Urothelium cell line (cell line): Measurements from ENCODE around the gene GEMIN2.
A peak's percentile ranks its signal among the peaks of the same experiment; 100 is the strongest.
"Not testable (repeated sequence)": the region's sequence is repeated elsewhere in the genome, so short reads cannot be mapped to it uniquely, and the experiment has no call there.

Experiments used
- DNase-seq: peaks from one replicate; pipeline ENCODE4 v3.0.0; 2011; ENCODE audit warnings: low spot score, mixed read lengths
- FAIRE-seq: peaks from 2 replicates; lab custom pipeline; 2011; peaks lifted over from hg19 to GRCh38; lab: Jason Lieb, UNC

Gene GEMIN2

DNA sequence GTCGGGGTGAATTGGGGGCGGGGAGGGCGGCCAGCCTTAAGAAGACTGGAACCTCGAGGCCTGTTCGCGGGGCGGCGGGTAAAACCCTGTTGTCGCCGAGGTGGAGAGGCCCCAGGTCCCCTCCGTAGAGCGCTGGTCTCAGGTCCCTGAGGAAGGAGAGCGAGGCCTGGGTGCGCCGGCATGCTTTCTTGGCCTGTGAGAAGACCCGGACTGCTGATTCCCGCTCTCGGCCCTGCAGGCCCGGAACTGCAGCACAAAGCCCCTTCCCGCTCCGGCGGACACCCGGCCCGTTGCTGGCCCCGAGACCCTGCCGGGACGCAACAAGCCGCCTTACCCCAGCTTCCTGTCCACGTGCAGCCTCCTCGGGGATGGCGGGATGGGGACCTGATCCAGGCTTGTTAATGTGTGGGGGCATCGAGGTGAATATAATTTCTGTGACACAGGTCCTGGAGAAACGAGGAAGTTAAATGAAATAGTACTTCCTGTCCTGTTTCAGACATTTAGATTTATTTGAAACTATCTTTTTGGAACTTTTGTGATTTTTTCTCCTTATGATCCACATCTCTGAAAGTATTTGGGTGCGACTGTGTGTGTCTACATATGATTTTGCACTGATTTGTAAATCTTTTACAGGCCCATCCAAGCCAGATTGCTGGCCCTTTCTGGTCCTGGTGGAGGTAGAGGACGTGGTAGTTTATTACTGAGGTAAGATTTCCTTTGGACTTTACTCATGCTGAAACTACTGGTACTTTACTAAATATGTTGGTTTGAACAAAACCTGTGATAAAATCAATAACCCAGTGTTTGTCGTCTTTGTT is 61.5 kb downstream of the GEMIN2 start:
- FAIRE-seq: no peak
- DNase-seq: peak; percentile 25

DNA sequence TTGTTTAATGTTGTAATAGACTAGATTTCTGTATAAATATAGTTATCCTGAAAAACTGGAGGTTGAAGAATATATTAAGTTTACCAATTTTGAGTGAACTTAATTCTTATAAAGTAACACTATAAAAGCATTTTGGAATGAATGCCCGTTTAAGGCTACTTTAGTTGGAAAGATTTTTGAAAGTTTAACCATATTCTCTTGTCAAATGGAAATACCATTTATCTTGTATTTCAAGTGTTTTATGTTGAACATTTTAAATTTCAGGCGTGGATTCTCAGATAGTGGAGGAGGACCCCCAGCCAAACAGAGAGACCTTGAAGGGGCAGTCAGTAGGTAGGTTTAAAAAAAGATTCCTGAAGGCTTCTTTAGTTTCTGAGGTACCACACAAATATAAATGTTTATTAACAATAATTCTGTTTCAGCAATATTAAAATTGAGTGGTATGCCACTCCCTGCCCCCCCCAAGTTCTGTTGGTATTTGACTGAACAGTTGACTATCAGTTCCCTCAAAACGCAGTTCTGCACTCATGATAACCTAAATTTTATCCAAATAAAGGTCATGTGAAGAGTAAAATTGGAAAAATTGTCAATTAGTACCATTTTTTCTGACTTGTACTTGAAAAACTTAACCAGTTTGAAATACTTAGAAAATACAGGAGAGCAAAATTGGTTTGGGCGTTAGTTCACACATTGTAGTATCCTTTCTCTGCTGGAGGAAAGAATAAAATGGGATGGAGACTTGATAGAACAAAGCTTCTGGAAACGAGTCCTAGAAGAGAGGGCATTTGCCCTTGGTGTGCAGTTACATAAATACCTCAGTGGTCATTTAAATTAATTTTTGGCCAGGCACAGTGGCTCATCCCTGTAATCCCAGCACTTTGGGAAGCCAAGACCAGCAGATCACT is 62.4 kb downstream of the GEMIN2 start:
- DNase-seq (no peak), FAIRE-seq (no peak)

DNA sequence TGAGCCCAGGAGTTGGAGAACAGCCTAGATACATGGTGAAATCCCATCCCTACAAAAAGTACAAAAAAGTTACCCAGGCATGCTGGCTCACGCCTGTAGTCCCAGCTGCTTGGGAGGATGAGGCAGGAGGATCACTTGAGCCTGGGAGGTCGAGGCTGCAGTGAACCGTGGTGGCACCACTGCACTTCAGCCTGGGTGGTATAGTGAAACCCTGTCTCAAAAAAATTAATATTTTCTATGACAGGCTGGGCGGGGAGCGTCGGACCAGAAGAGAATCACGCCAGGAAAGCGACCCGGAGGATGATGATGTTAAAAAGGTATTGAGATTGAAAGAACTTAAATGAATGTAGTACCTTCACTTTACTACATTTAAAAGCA is 63.0 kb downstream of the GEMIN2 start:
- no peak for DNase-seq
- no peak for FAIRE-seq

DNA sequence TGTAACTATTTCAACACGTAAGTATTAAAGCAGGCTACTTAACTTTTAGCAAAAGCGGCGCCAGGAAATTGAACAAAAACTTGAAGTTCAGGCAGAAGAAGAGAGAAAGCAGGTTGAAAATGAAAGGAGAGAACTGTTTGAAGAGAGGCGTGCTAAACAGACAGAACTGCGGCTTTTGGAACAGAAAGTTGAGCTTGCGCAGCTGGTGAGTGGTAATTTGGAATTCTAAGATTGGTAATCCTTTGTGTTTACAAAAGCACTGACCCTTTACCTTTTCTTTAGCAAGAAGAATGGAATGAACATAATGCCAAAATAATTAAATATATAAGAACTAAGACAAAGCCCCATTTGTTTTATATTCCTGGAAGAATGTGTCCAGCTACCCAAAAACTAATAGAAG is 64.9 kb downstream of the GEMIN2 start:
- FAIRE-seq (no peak), DNase-seq (no peak)

DNA sequence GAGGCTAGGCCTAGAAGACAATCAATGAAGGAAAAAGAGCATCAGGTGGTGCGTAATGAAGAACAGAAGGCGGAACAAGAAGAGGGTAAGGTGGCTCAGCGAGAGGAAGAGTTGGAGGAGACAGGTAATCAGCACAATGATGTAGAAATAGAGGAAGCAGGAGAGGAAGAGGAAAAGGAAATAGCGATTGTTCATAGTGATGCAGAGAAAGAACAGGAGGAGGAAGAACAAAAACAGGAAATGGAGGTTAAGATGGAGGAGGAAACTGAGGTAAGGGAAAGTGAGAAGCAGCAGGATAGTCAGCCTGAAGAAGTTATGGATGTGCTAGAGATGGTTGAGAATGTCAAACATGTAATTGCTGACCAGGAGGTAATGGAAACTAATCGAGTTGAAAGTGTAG is 66.4 kb downstream of the GEMIN2 start:
- FAIRE-seq (no peak), DNase-seq (no peak)

DNA sequence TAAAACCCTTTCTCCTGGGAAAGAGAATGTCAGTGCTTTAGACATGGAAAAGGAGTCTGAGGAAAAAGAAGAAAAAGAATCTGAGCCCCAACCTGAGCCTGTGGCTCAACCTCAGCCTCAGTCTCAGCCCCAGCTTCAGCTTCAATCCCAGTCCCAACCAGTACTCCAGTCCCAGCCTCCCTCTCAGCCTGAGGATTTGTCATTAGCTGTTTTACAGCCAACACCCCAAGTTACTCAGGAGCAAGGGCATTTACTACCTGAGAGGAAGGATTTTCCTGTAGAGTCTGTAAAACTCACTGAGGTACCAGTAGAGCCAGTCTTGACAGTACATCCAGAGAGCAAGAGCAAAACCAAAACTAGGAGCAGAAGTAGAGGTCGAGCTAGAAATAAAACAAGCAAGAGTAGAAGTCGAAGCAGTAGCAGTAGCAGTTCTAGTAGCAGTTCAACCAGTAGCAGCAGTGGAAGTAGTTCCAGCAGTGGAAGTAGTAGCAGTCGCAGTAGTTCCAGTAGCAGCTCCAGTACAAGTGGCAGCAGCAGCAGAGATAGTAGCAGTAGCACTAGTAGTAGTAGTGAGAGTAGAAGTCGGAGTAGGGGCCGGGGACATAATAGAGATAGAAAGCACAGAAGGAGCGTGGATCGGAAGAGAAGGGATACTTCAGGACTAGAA is 67.0 kb downstream of the GEMIN2 start:
- no peak for DNase-seq
- no peak for FAIRE-seq

DNA sequence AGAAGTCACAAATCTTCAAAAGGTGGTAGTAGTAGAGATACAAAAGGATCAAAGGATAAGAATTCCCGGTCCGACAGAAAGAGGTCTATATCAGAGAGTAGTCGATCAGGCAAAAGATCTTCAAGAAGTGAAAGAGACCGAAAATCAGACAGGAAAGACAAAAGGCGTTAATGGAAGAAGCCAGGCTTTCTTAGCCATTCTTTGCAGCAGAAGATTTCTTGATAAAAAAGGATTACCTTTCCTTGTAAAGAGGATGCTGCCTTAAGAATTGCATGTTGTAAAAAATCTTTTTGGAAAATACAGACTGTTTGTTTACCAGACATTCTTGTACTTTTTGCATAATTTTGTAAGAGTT is 67.5 kb downstream of the GEMIN2 start:
- DNase-seq (no peak), FAIRE-seq (no peak)

DNA sequence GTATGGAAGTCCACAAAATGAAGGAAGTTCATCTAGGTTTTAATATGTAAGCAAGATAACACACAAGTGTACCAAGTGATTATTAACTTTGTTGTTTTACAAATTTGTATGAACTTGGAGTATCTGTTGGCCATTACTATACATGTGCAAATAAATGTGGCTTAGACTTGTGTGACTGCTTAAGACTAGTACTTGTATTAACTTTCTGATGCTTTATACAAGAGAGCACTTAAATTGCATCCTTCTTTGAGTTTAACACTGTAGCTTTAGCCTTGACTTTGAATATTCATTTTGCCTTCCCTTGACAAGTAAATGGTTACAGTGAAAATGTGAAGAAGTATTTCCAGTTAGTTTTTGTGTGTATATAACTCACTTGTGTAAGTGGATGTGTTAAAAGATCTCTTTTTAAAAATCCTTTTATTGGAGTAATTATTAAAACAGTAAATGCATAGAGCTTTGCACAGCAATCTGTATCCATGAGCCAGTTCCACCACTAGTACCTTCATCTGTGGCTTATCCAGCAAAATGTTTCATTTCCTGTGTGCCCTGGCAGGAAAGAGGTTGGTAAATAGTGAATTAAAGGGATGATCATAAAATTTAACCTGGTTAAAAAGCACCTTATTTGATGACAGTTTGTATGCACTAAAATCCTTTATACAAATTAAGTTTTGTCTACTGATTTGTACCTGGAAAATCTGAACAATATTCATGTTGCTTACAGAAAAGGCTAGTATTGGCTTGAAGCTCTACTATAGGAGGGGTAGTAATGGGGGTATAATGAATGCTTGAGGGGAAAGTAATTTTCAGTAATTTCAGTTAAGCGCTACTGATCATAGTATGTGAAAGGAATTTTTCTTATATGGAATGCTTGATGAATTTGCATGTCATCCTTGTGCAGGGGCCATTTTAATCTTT is 68.9 kb downstream of the GEMIN2 start:
- no peak for FAIRE-seq
- DNase-seq: no peak

DNA sequence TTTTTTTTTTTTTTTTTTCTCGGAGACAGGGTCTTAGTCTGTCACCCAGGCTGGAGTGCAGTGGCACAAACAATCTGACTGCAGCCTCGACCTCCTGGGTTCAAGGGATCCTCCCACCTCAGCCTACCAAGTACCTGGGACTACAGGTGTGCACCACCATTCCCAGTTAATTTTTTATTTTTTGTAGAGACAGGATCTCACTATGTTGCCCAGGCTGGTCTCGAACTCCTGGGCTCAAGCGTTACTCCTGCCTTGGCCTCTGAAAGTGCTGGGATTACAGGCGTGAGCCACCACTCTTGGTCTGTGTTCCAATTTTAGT is 69.5 kb downstream of the GEMIN2 start:
- FAIRE-seq: not testable (repeated sequence)

DNA sequence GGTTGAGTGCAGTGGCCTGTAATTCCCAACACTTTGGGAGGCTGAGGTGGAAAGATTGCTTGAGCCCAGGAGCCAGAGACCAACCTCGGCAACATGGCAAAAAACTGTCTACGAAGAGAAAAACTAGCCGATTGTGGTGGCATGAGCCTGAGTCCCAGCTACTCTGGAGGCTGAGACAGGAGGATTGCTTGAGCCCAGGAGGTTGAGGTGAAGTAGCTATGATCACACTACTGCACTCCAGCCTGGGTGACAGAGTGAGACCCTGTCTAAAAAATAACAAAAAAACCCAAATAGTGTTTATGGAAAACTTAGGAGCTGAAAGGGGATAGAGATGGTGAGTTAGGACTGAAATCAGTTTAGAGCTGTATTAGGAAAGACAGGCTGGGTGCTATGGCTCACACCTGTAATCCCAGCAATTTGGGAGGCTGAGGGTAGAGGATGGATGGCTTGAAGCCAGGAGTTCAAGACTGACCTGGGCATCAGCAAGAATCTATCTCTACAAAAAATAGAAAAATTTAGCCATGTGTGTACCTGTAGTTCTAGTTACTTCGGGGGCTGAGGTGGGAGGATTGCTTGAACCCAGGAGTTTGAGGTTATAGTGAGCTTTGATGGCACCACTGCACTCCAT is 70.6 kb downstream of the GEMIN2 start:
- DNase-seq (no peak), FAIRE-seq (no peak)

More for the DNA sequence above, 69.5 kb downstream of the GEMIN2 start:
- not testable (repeated sequence) for DNase-seq

DNA sequence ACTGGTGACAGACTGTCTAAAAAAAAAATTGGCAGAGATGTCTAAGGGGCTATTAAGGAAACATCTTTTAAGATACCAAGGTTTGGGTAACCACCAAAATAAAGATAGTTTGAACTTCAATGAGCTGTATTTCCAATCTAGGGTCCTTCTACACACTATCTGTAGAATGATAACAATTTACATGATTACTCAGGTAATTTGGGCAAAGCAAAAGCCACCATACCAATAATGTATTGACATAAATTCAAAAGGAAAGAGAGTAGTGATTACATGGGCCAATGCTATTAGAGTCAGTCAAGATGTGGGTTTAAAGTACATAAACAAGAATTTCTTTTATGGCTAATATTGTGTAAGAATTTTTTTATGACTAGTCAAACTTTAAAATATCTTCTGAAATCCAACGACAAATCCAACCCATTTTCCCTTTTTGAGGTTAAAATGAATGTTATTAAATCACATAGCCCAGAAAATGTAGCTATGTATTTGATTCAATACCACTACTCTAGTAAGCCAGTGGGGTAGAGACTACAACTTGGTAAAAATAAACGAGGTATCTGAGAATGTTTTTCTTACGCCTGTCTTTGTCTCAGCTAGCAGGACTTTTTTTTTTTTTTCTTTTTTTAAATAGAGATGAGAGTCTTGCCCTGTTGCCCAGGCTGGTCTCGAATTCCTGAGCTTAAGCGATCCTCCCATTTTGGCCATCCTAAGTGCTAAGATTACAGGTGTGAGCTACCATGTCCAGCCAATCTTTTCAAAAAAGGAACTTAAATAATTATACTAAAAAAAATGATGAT is 71.3 kb downstream of the GEMIN2 start:
- DNase-seq (no peak), FAIRE-seq (no peak)
